ENCODE data around the gene IGFBP2. TPM values are rescaled to one million over a fixed set of nuclear protein-coding genes. Genes with fewer than 3 reads are reported as not detected.

Gene IGFBP2
- total and polyA plus RNA-seq, 2 of the 8 experiments (the other 6 are each of a cell fraction or from before 2014, with no cell fraction given) = 326 to 782 TPM

- TF ChIP-seq RNF2 (IDR thresholded peaks at IDR 0.05; ENCODE audit: borderline replicate concordance, low read depth, low read length, missing control alignments, poor library complexity, severe bottlenecking) (no peak), TAF1 (IDR thresholded peaks at IDR 0.05; ENCODE audit: low read depth, low read length) (no peak), SAP30 (IDR thresholded peaks at IDR 0.05; ENCODE audit: insufficient read depth, insufficient replicate concordance, low read length) (no peak), CTBP2 (IDR thresholded peaks at IDR 0.05; ENCODE audit: borderline replicate concordance, insufficient read depth, insufficient read length, low read length) (no peak), USF2 (IDR thresholded peaks at IDR 0.05; ENCODE audit: low read length) (no peak)
These were observed 9.0 kb upstream of the IGFBP2 start (continued) for GRCh38 chr2:216624251-216624650.

All from H1 (cell line).